Measurements from ENCODE around the gene LRP2.

DNA sequence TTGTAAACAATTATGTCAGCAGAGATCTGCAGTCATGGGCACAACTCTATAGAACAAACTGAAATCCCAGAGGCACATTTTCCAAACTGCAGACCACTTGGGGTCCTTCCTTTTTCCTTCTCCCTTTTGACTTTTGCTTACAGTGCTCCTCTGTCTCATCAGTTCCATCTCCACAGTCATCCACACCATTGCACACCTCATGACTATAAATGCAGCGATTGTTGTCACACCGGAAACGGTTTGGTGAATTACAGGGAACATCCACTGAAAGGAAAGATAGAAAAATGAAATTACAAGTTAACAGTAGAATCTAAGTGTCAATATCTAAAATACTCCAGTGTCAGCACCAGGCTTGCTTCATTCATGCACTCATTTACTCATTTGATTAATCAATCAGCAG, 196.5 kb downstream of the LRP2 start:
- TF ChIP-seq EZH2 (IDR thresholded peaks at IDR 0.05; ENCODE audit: borderline replicate concordance, low read depth, low read length, severe bottlenecking), result no peak
- TF ChIP-seq, protein P1, sequence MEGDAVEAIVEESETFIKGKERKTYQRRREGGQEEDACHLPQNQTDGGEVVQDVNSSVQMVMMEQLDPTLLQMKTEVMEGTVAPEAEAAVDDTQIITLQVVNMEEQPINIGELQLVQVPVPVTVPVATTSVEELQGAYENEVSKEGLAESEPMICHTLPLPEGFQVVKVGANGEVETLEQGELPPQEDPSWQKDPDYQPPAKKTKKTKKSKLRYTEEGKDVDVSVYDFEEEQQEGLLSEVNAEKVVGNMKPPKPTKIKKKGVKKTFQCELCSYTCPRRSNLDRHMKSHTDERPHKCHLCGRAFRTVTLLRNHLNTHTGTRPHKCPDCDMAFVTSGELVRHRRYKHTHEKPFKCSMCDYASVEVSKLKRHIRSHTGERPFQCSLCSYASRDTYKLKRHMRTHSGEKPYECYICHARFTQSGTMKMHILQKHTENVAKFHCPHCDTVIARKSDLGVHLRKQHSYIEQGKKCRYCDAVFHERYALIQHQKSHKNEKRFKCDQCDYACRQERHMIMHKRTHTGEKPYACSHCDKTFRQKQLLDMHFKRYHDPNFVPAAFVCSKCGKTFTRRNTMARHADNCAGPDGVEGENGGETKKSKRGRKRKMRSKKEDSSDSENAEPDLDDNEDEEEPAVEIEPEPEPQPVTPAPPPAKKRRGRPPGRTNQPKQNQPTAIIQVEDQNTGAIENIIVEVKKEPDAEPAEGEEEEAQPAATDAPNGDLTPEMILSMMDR (IDR thresholded peaks at IDR 0.05; ENCODE audit: borderline replicate concordance, extremely low read depth, low read length, poor library complexity, severe bottlenecking), result no peak

Data from DND-41 (cell line).